ENCODE results near the gene FYB2. TPM values are rescaled to one million over a fixed set of nuclear protein-coding genes. Genes with fewer than 3 reads are reported as not detected.

The FYB2 gene, protein sequence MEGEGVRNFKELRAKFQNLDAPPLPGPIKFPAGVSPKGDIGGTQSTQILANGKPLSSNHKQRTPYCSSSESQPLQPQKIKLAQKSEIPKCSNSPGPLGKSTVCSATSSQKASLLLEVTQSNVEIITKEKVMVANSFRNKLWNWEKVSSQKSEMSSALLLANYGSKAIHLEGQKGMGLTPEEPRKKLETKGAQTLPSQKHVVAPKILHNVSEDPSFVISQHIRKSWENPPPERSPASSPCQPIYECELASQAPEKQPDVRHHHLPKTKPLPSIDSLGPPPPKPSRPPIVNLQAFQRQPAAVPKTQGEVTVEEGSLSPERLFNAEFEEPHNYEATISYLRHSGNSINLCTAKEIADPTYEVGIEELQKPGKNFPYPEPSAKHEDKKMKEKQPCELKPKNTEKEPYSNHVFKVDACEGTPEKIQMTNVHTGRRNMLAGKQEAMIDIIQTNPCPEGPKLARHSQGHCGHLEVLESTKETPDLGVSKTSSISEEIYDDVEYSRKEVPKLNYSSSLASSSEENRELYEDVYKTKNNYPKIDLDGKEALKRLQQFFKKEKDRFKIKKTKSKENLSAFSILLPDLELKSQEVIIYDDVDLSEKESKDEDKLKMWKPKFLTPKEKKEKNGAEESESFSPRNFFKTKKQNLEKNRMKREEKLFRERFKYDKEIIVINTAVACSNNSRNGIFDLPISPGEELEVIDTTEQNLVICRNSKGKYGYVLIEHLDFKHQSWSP
- total RNA-seq = 1 to 10 TPM in 4 of 6 donors, under 1 TPM in 2; 0.44 to 2.3 (median 1.1) TPM
- 1 to 10 TPM; 3.2 to 6.3 TPM for polyA plus RNA-seq

DNA sequence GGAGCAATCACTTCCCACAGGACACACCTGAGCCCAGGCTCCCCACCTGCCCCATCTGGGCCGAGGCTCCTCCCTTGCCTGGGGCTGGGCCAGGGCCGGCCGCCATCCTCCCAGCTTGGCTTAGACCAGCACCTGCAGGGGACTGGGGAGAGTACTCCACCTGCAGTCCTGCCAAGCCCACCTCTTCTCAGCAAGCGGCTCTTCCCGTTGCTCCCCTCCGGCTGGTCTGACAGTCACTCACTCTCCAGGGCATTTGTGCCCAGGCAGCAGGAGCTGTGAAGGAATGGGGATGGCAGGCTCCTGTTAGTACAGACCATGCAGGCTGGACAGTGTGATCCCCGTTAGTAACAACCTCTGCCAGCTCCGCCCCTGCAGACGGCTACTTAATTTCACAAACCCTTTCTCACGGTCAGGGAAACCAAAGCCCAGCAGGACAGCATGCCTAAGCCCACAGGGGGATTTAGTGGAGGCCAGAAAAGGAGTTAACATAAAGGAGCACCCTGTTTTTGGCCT is at the start of gene FYB2:
FYB2 (minus strand) TSS at position 18 of the 513 bp plus-strand sequence. CDS start 114 bp downstream, outside the sequence.
- Histone ChIP-seq H3K27me3 (no peaks in the 10 kb centered on the region), H3K4me3 (no peak within 1 kb of the TSS), H3K36me3 (no peaks in the 10 kb centered on the region), H3K9me3 (no peaks in the 10 kb centered on the region), H3K4me1 (peaks cover 0 to 20% (median 13%) of the 10 kb centered on the region in 3 donors), H3K27ac (peak within 1 kb of the TSS in 2 of 4 donors; percentile 57 to 68)
- DNase-seq = peak; percentile 43 to 85 (median 58)
- intact Hi-C loops (cut with DNase I) = no loop called here
- TF ChIP-seq, protein P1, sequence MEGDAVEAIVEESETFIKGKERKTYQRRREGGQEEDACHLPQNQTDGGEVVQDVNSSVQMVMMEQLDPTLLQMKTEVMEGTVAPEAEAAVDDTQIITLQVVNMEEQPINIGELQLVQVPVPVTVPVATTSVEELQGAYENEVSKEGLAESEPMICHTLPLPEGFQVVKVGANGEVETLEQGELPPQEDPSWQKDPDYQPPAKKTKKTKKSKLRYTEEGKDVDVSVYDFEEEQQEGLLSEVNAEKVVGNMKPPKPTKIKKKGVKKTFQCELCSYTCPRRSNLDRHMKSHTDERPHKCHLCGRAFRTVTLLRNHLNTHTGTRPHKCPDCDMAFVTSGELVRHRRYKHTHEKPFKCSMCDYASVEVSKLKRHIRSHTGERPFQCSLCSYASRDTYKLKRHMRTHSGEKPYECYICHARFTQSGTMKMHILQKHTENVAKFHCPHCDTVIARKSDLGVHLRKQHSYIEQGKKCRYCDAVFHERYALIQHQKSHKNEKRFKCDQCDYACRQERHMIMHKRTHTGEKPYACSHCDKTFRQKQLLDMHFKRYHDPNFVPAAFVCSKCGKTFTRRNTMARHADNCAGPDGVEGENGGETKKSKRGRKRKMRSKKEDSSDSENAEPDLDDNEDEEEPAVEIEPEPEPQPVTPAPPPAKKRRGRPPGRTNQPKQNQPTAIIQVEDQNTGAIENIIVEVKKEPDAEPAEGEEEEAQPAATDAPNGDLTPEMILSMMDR (IDR thresholded peaks at IDR 0.05) = no peak
- FAIRE-seq = no peak
- 35 to 43% methylated on average over 10 of the region's 10 CpGs for WGBS, 2 donors
- ATAC-seq = peak; percentile 57 to 75 (median 68)

DNA sequence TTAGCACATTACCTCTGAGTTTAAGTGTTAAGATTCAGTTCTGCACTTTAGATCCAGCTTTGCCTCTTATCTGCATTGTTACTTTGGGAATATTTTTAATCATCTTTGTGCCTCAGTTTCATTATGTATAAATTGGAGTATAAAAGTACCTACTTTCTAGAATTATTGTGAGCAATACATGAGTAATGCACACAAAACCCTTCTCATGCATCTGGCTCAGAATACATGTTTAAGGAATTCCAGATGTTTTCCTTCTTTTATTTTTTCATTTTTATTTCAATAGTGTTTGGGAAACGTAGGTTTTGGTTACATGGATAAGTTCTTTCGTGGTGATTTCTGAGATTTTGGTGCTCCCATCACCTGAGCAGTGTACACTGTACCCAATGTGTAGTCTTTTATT is 49.6 kb upstream of the FYB2 start:
- intact Hi-C loops (cut with DNase I) = no loop called here
- no peak for FAIRE-seq
- 62 to 82% methylated on average over 2 of the region's 2 CpGs for WGBS, 2 donors

DNA sequence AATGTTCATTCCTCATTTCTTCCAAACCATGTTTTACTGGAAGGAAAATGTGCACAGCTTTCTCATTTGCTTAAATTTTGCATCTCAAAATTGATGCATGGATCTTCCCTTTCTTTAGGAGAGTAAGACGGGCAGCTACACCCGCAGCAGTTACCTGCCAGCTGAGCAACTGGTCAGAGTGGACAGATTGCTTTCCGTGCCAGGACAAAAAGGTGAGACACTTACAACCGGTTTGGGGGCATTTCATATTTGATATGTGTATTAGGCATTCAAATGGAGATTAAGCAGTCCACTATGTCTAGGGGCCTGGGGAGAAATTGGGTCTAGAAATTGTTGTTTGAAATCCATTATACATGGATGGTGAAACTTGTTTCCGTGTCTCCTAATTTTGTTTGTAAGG is 48.3 kb upstream of the FYB2 start:
- DNase-seq (peak in 1 of 6 donors; percentile 33), FAIRE-seq (no peak), ATAC-seq (peak in 3 of 4 donors; percentile 32 to 81 (median 44))
- Histone ChIP-seq H3K9me3 (no peaks in the 10 kb centered on the region), H3K27me3 (peaks cover 0 to 3% (median 0%) of the 10 kb centered on the region in 4 donors), H3K36me3 (no peaks in the 10 kb centered on the region), H3K4me1 (no peaks in the 10 kb centered on the region), H3K4me3 (no peak overlapping the region), H3K27ac (no peak overlapping the region)
- intact Hi-C loops (cut with DNase I) = no loop called here
- WGBS, 2 donors = 20 to 31% methylated on average over 5 of the region's 5 CpGs
- TF ChIP-seq, protein P1 (IDR thresholded peaks at IDR 0.05) = no peak

More for the DNA sequence above, 49.6 kb upstream of the FYB2 start:
- ATAC-seq (no peak), DNase-seq (no peak)
- H3K36me3 ChIP-seq = no peaks in the 10 kb centered on the region
- TF ChIP-seq, protein P1 (IDR thresholded peaks at IDR 0.05) = no peak
- no peak overlapping the region for H3K27ac ChIP-seq
- H3K27me3 ChIP-seq = peaks cover 0 to 3% (median 0%) of the 10 kb centered on the region in 4 donors
- H3K4me1 ChIP-seq = no peaks in the 10 kb centered on the region
- no peak overlapping the region for H3K4me3 ChIP-seq
- no peaks in the 10 kb centered on the region for H3K9me3 ChIP-seq

DNA sequence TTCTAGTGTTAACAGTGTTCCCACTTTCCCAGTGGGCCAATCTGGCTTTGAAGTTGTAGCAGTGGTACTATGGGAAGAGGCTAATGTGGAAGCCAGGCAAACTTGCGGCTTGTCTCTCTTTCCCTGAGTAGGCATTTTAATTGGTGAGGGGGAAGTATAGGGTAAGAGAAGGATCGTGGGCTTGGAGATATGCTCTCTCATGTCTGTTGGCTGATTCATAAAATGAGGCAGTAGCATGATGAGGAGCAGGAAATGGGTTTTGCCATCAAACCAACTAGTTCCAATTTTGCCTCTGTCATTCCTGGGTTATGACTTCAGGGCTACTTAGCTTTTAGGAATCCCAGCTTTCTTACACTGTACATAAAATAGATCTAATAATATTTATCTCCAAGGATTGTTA is 47.5 kb upstream of the FYB2 start:
- FAIRE-seq (no peak), DNase-seq (no peak), ATAC-seq (no peak)
- peaks cover 0 to 3% (median 0%) of the 10 kb centered on the region in 4 donors for H3K27me3 ChIP-seq
- H3K9me3 ChIP-seq = no peaks in the 10 kb centered on the region
- TF ChIP-seq, protein P1 (IDR thresholded peaks at IDR 0.05) = no peak
- H3K4me1 ChIP-seq = no peaks in the 10 kb centered on the region
- H3K4me3 ChIP-seq = no peak overlapping the region
- intact Hi-C loops (cut with DNase I) = no loop called here
- H3K27ac ChIP-seq = no peak overlapping the region
- 70 to 90% methylated on average over 2 of the region's 2 CpGs for WGBS, 2 donors
- H3K36me3 ChIP-seq = no peaks in the 10 kb centered on the region
